Measurements from ENCODE around the gene PNPLA6.
"Not testable (repeated sequence)": the region's sequence is repeated elsewhere in the genome, so short reads cannot be mapped to it uniquely, and the experiment has no call there.

The PNPLA6 gene

DNA sequence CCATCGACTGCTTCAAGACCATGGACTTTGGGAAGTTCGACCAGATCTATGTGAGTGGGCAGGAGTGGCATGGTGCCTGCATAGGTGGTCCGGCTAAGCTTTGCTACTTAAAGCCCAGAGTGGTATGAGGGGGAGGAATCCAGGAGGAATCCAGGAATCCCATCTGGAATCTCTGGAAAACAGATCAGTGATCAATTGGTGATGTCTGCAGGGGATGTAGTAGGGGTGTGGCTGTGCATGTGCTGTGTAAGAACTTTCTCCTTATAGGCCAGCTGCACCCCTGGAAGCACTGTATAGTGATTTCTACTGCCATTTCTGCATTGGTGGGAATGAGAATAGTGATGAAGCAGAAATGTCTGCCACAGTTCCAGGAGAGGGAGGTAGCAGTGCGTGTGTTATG is 23.6 kb downstream of the PNPLA6 start:
- no peak for DNase-seq

DNA sequence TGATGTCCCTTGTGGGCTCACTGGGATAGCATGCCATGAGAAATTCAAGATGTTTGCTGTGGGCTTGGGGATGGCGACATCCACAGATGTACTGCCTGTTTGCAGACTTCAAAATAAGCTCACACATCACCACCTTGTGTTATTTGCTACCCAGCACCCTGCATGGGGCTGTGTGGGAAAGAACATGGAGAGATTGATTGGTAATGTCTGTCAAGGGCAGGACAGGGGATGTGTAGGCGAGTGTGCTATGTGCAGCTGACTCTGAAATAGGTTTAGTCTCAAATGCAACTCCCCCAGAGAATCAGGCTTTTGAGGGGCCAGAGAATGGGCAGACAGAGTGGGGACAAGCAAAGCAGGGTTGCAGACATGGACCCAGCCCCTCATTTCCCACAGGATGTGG is 24.7 kb downstream of the PNPLA6 start:
- DNase-seq = no peak

DNA sequence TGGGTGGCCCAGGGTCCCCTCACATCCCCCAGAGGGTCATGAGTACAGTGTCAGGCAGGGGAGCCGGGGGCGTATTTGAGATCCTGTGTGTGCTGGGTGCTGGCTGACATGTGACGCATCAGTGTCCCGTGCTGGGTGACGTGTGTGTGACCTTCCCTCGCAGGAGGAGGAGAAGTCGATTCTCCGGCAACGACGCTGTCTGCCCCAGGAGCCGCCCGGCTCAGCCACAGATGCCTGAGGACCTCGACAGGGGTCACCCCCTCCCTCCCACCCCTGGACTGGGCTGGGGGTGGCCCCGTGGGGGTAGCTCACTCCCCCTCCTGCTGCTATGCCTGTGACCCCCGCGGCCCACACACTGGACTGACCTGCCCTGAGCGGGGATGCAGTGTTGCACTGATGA is 25.8 kb downstream of the PNPLA6 start:
- no peak for DNase-seq

DNA sequence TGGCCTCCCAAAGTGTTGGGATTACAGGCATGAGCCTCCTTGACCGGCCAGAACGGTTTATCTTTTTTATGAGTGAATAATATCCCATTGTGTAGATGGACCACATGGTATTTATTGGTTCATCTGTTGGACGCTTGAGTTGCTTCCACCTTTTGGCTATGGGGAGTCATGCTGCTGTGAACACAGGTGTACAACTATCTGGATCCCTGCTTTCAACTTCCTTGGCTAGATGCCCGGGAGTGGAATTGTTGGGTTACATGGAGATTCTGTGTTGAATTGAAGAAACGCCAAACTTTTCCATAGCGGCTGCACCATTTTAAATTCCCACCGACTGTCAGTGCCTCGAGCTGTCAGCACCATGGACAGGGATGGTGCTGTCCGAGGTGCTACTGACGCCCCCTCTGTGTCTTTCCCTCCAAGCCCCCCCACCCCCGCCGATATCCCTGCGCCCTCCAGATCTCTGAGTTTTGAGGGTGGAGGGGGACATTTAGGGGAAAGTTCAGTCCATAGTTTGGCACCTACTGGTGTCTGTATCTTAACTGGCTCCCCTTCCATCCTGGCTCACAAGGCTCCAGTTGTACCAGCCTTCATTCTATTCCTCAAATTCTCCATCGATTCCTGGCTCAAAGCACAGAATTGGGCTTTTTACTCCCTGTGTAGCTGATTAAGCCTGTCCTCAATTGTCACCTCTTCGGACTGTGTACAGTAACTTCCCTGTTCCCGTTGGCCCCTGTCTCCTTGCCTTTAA is 27.3 kb downstream of the PNPLA6 start:
- DNase-seq = no peak

DNA sequence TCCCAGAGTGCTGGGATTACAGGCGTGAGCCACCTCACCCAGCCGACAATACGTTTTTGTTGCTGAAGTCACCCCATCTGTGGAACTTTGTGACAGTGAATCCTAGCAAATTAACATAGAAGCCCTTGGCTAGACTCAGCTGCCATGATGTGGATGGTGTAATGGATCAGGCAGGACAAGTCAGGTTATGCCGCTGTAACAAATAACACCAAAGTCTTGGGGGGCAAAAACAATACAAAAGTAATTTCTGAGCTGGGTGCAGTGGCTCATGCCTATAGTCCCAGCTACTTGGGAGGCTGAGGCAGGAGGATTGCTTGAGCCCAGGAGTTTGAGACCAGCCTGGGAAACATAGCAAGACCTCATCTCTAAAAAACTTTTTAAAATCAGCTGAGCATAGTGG is 29.3 kb downstream of the PNPLA6 start:
- no peak for DNase-seq

DNA sequence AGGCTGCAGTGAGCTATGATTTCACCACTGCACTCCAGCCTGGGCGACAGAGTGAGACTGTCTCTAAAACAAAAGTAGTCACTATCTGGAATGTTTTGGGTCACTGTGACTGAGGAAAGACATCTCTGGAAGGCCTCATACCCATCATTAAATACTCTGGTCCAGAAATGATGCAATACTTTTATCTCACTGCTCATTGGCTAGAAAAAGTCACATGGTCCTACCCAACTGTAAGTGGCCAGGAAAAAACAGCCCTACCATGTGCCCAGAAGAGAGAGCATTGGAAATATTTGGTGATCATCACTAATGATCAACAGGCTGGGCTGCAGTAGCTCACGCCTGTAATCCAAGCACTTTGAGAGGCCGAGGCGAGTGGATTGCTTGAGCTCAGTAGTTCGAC is 29.8 kb downstream of the PNPLA6 start:
- DNase-seq = no peak

DNA sequence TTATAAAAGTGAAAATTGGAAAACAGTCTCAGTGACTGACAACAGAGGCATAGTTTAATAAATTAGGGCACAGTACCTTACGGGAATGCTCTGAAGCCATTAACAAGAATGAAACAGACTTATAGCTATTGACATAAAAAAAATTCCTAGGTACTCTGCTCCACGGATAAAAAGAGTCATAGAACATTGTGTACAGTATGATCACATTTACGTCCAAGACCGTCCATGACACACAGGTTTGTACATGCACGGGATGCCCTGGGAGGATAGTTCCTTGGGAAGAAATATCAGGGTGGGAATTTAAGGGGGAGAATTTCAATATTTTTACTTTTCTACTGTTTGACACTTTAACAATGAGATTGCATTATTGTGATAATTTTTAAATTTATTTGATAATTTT is 35.2 kb downstream of the PNPLA6 start:
- DNase-seq = no peak

DNA sequence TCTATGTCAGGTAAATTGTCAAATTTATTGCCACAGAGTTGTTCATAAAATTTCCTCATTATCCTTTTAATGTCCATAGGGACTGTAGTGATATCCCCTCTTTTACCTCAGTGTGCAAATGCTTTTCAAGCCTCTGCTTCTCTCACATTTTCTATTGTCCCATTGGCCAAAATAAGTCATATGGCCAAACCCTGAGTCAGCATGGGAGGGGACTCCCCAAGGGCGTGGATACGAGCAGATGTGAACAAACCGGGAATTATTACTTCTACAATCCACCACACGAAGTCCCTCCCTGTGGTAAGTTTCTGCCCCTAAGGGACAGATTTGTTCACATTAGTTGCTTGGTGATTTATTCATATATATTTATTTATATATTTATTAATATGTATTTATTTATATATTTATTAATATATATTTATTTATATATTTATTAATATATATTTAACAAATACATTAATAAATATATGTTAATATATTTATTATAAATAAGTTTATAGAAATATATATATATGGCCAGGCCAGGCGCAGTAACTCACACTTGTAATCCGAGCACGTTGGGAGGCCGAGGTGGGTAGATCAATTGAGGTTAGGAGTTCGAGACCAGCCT is 40.0 kb downstream of the PNPLA6 start:
- DNase-seq = no peak

DNA sequence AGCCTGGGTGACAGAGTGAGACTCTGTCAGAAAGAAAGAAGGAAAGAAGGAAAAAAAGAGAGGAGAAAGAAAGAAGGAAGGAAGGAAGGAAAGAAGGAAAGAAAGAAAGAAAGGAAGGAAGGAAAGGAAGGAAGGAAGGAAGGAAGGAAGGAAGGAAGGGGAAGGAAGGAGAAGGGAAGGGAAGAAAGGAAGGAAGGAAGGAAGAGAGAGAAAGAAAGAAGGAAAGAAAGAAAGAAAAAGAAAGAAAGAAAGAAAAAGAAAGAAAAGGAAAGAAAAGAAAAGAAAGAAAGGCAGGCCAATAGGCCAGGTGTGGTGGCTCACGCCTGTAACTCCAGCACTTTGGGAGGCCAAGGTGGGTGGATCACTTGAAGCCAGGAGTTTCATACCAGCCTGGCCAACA is 41.9 kb downstream of the PNPLA6 start:
- not testable (repeated sequence) for DNase-seq

DNA sequence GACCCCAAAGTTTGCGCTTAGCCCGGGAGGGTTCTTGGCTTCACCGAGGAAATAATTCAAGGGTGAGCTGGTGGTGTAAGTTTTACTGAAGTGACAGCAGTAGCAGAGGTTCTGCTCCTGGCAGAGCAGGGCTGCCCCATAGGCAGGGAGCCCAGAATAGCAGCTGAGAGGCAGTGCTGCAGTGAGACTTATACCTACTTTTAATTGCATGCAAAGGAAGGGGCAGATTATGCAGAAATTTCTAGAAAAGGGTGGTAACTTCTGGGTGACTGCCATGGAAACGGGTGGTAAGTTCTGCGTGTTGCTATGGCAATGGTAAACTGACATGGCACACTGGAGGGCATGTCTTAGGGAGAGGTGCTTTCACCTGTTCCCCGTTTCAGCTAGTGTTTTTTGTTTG is 42.6 kb downstream of the PNPLA6 start:
- no peak for DNase-seq

DNA sequence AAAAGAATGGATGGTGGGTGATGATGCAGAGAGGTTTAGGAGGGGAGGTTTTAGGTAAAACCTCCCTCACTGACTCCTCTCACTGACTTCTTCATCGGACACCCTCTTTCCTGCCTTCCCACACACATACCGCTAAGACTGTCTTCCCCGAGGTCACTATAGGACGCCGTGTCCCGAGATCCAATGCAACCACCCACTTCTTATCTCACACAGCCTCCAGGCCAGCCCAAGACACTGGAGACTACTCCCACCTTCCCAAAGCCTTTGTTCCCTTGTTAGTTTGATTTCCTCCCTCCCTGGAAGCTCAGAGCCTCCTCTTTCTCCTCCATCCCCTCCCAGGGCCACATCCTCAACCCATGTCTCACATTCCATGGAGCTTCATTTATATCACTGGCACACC is 43.7 kb downstream of the PNPLA6 start:
- DNase-seq = no peak

DNA sequence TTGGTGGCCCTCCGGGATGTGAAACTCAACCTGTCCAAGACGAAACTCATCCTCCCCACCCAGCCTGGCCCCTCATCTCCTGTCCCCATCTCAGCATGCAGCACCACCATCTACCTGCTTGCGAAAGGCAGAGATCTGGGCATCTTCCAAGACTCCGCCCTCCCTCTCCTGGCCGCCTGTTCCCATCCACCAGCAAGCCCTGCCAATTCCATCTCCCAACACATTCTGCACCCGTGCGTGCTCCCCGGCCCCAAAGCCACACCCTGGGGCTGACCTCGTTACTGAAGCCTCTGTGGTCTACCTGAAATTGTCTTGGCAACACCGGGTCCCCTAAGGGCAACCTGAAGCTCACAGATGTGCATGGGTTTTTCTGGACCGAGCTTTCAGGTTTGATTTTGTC is 46.9 kb downstream of the PNPLA6 start:
- no peak for DNase-seq

DNA sequence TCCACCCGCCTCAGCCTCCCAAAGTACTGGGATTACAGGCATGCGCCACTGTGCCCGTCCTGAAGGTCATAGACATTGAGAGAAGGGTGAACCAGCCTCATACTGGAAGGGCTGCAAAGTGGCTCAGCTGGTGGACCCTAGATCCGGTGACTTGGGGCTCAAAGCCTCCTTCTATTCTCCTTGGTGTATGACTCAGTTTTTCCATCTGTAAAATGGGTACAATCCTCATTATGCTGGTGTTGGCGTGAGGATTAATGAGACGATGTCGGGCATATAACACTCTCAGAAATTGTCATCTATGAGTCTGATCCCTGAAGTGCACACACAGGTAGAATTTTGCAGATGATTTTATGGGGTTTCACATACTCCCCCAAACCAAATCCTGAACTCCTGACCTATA is 54.3 kb downstream of the PNPLA6 start:
- no peak for DNase-seq

DNA sequence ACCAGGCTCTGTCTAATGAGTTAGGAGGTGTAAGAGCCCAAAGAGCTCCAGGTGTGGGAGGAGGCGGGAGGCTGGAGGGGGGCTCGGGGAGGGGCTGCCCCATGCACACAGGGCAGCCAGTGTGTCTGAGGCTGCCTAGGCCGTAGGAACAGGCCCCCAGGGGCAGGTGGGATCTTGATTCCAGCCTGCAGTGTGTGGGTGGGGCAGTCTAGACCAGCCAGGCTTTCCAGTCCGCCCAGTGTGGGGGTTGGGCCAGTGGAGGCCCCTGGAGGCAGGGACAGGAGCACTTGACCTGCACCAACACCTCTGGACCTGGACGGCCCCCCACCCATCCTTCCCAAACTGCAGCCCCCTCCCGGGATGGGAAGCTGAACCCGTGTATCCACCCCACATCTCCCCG is 54.7 kb downstream of the PNPLA6 start:
- no peak for DNase-seq

DNA sequence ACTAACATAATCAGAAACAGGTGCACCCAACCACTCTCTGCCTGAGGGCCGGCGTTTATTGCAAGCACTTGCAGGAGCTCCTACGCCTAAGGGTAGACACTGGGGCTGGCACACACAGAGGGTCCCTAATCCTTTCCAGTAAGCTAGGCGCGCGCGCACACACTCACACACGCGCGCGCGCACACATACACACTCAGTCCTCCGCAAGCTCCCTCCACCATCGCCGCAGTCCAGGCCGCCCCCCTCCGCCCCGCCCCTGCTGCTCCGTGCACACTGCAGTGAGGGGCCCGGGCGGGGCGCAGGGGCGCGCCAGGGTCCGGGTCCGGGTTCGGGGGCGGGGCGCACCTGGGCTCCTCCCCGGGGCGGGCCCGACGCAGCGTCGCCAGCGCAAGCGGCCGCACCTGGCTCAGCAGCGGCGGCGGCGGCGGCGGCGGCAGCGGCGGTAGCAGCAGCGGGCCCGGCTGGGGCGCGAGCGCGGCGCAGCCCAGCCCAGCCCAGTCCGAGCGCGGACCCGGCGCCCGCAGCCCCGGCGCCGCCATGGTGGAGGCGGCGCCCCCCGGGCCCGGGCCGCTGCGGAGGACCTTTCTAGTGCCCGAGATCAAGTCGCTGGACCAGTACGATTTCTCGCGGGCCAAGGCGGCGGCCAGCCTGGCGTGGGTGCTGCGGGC is 60.1 kb downstream of the PNPLA6 start, which contains the start of gene CAMSAP3:
Gene CAMSAP3, plus strand, starts transcription at position 398 of the 668 bp plus-strand sequence. Its CDS starts 140 bp downstream, at position 538.
- DNase-seq = no peak

DNA sequence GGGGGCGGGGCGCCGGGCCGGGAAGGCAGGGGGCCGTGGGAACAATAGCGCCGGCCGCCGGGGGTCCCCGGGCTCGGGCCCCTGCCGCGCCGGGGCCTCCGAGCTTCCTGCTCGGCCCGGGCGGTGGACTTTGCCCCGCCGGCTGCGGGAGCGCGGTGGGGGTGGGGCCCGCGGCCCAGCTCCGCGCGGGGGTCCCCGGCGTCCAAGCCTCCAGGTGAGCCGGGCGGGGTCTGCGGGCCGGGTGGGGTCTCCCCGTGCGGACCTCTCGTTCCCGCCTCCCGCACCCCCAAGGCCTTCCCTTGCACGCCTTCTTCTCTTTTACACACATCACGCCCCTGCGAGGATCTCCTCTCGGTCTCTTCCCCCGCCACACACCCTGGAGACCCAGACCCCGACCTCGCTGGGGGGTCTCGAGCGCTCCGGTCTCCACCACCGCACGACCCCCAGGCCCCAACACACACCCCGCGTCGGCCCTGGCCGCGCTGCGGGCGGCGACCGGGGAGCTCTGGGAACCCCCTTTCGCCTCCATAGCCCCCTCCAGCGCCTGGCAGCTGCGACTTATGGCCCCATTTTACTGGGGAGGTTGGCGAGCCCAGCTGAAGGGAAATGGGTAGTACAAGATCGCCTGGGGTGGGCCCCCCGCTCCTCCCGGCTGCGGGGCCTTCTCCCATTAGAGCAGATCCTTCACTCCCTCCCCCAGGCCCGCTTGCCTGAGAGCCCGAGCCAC is 60.9 kb downstream of the PNPLA6 start:
- no peak for DNase-seq

DNA sequence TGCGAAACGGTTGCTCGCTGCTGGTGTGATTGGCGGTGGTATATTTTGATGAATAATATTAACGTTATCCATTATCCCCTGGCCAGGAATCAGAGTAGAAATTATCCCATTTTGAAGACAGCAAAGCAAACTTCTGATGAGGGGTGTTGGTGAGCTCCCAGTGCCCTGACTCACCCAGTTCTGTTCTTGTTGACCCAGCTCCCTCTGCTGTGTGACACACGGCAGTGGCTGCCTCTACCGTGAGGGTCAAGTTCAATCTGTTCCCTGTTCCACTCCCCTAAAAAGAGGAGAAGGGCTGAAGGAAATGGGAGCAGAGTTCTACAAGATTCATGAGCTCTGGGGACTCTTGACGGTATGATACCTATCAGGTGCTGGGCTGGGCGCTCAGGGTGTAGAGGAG is 62.2 kb downstream of the PNPLA6 start:
- DNase-seq = no peak

DNA sequence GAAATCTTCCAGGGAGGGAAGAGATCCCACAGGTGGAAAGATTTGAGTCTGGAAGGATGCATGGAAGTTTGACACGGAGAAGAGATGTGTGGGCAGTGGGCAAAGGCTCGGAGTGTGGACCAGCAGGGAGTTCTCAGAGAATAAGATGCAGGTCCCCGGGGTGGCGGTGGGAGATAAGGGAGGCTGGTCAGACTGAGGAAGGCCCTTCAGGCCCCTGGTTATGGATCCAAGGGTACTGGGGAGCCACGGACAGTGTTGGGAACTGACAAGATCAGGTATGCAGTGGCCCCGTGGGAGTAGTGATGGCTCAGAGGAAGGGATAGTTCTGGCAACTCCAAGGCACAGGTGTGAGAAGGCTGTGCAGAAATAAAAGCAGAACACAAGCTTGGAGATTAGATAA is 62.7 kb downstream of the PNPLA6 start:
- no peak for DNase-seq

DNA sequence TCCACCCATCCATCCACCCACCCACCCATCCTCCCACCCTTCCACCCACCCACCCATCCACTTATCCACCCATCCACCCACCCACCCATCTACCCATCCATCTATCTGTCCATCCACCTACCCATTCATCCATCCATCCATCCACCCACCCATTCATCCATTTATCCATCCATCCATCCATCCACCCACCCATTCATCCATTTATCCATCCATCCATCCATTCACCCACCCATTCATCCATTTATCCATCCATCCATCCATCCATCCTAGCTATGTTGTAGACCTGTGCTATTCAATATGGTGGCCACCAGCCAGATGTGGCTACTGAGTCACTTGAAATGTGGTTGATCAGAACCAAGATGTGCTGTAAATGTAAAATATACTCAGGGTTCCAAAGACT is 65.2 kb downstream of the PNPLA6 start:
- no peak for DNase-seq

DNA sequence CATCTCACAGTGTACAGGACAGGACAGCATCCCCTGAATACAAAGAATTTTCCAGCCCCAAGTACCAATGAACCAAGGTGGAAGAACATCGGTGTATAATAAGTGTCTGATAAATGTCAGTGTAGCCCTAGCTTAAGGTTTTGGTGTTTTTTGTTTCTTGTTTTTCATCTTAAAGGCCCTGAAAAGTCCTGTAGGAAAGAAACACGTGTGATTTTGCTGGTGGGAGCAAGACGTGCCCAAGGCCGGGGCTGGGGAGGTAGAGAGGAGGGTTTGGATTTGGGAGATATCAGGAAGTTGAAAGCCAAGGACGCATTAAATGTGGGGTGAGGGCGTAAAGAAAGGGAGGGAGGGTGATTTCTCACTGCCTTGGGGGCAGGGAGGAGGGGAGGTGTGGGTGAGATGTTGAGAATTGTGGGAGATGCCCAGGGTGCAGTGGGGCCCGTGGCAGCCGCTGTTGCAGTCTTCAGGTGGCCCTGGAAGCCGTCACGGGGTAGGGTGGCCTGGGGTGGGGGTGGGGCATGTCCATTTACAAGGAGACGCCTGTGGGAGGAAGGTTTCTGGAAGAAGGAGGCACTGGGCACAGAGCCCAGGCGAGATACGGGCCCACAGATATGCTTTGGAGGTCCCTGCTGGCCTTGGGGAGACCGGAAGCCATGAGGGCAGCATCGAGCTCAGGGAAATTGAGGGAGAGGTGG is 66.9 kb downstream of the PNPLA6 start:
- DNase-seq = no peak

DNA sequence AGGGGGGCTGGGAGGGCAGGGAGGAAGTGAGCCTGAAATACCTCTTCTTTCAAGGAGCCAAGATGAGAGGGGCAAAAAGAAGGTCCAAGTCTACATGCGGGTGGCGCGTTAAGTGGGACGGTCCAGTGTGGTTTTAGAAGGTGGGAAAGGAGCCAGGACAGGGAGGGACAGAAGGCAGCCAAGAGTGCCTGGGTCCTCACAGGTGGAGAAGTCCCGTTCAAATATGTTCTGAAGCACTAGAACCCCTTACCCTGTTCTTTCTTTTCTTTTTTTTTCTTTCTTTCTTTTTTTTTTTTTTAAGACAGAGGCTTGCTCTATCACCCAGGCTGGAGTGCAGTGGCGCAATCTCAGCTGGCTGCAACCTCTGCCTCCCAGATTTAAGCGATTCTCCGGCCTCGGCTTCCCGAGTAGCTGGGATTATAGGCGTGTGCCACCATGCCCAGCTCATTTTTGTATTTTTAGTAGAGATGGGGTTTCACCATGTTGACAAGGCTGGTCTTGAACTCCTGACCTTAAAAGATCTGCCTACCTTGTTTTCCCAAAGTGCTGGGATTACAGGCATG is 67.5 kb downstream of the PNPLA6 start:
- DNase-seq = no peak

DNA sequence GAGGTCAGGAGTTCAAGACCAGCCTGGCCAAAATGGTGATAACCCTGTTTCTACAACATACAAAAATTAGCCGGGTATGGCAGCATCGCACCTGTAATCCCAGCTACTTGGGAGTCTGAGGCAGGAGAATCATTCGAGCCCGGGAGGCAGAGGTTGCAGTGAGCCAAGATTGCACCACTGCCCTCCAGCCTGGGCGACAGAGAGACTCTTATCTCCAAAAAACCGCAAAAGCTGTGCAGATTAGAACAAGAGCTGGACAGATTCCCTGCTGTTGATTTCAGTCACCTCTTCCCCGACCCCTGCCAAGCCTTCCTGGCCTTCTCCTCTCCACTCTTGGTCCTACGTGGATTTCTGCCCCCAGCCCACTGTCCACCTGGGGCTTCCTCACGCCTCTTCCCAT is 68.4 kb downstream of the PNPLA6 start:
- DNase-seq = no peak
